IMR-90 (cell line): ENCODE results near the gene SFTPA1. TPM values are rescaled to one million over a fixed set of nuclear protein-coding genes. Genes with fewer than 3 reads are reported as not detected.

ENCODE experiments used
- ATAC-seq: fragments of 200-7000 bp; cut with Tn5 transposase; 2 replicates; pipeline ENCODE4 v1.9.1; 2020; ENCODE audit warnings: low read depth, mild to moderate bottlenecking, moderate library complexity
- BruUV-seq: library from RNA; stranded (reverse); fragments of 400-500 nt; replicated peaks from 2 replicates; lab custom pipeline; 2021; lab: Mats Ljungman, UMichigan
- CTCF ChIA-PET: fragments of 300-600 bp; formaldehyde crosslinking; extraction: SDS; loops from one replicate; lab custom pipeline; 2021; ENCODE audit warnings: antibody characterized with exemption; lab: Yijun Ruan, JAX
- POLR2A ChIA-PET: fragments of 300-600 bp; sonication (Branson Sonifier 250); formaldehyde crosslinking; loops from one replicate; lab custom pipeline; 2022; ENCODE audit warnings: antibody characterized with exemption; ENCODE audit not compliant: unreplicated experiment; lab: Charles Lee
- DNase-seq: peaks from one replicate; pipeline ENCODE4 v3.0.0; 2013
- H2AFZ ChIP-seq: replicated peaks from 2 replicates; pipeline ENCODE3; 2013; ENCODE audit warnings: low read length, mild to moderate bottlenecking; ENCODE audit not compliant: poor library complexity
- H2AK5ac ChIP-seq: 2 replicates; pipeline ENCODE4 v1.6.1; 2013; ENCODE audit warnings: low read depth, low read length, inconsistent platforms
- H2AK9ac ChIP-seq: replicated peaks from 2 replicates; pipeline ENCODE3; 2013; ENCODE audit warnings: mild to moderate bottlenecking, low read depth, low read length, moderate library complexity; ENCODE audit not compliant: poor library complexity
- H2BK120ac ChIP-seq: 2 replicates; pipeline ENCODE4 v1.6.1; 2013; ENCODE audit warnings: low read depth, low read length, inconsistent platforms
- H2BK15ac ChIP-seq: 3 replicates; pipeline ENCODE4 v1.6.1; 2013; ENCODE audit warnings: low read depth, low read length, inconsistent platforms
- H2BK20ac ChIP-seq: 2 replicates; pipeline ENCODE4 v1.6.1; 2013; ENCODE audit warnings: low read depth, mild to moderate bottlenecking, inconsistent platforms, low read length, moderate library complexity
- H2BK5ac ChIP-seq: 2 replicates; pipeline ENCODE4 v1.6.1; 2013; ENCODE audit warnings: mild to moderate bottlenecking, low read depth, low read length, inconsistent platforms; ENCODE audit not compliant: poor library complexity, severe bottlenecking
- H3K14ac ChIP-seq: replicated peaks from 2 replicates; pipeline ENCODE4 v1.6.1; 2013; ENCODE audit warnings: low read depth, low read length, inconsistent platforms
- H3K18ac ChIP-seq: 2 replicates; pipeline ENCODE4 v1.6.1; 2013; ENCODE audit warnings: low read depth, low read length, control low read depth
- H3K23ac ChIP-seq: 2 replicates; pipeline ENCODE4 v1.6.1; 2013; ENCODE audit warnings: low read depth, low read length, inconsistent platforms
- H3K27ac ChIP-seq: 2 replicates; pipeline ENCODE4 v1.5.1; 2013; ENCODE audit warnings: mild to moderate bottlenecking, control low read depth, low read length; ENCODE audit not compliant: insufficient read depth
- H3K27me3 ChIP-seq: 2 replicates; pipeline ENCODE4 v1.6.1; 2013; ENCODE audit warnings: low read length; ENCODE audit not compliant: control insufficient read depth, insufficient read depth
- H3K36me3 ChIP-seq: 2 replicates; pipeline ENCODE4 v1.6.1; 2013; ENCODE audit warnings: low read length, mixed read lengths; ENCODE audit not compliant: control insufficient read depth, insufficient read depth
- H3K4ac ChIP-seq: 2 replicates; pipeline ENCODE4 v1.6.1; 2013; ENCODE audit warnings: low read depth, low read length, inconsistent platforms
- H3K4me1 ChIP-seq: 2 replicates; pipeline ENCODE4 v1.6.1; 2013; ENCODE audit warnings: low read length, mixed read lengths; ENCODE audit not compliant: control insufficient read depth, insufficient read depth
- H3K4me2 ChIP-seq: 2 replicates; pipeline ENCODE4 v1.6.1; 2013; ENCODE audit warnings: low read depth, mild to moderate bottlenecking, control low read depth, low read length, moderate library complexity
- H3K4me3 ChIP-seq: 2 replicates; pipeline ENCODE4 v1.5.1; 2013; ENCODE audit warnings: low read depth, mild to moderate bottlenecking, control low read depth, low read length, moderate library complexity; ENCODE audit not compliant: insufficient read depth
- H3K56ac ChIP-seq: 2 replicates; pipeline ENCODE4 v1.6.1; 2013; ENCODE audit warnings: low read length, inconsistent platforms; ENCODE audit not compliant: insufficient read depth; ENCODE audit errors: extremely low read depth
- H3K79me1 ChIP-seq, 2 experiments: 2 replicates each; pipeline ENCODE4 v1.6.1; 2013; ENCODE audit warnings: low read length in 2 of 2, inconsistent platforms in 1 of 2, low read depth in 1 of 2
- H3K9ac ChIP-seq: 2 replicates; pipeline ENCODE4 v1.6.1; 2013; ENCODE audit warnings: low read depth, low read length, control low read depth
- H3K9me1 ChIP-seq: 2 replicates; pipeline ENCODE4 v1.6.1; 2013; ENCODE audit warnings: low read length, inconsistent platforms; ENCODE audit not compliant: insufficient read depth
- H3K9me3 ChIP-seq: 2 replicates; pipeline ENCODE4 v1.6.1; 2013; ENCODE audit warnings: low read length; ENCODE audit not compliant: control insufficient read depth, insufficient read depth
- H4K20me1 ChIP-seq: 2 replicates; pipeline ENCODE4 v1.6.1; 2013; ENCODE audit warnings: low read length, inconsistent platforms; ENCODE audit not compliant: insufficient read depth
- H4K5ac ChIP-seq: 2 replicates; pipeline ENCODE4 v1.6.1; 2013; ENCODE audit warnings: mild to moderate bottlenecking, low read depth, low read length, control low read depth
- H4K8ac ChIP-seq, 2 experiments: 2 replicates each; pipeline ENCODE4 v1.6.1; 2013; ENCODE audit warnings: low read depth in 2 of 2, low read length in 2 of 2, control low read depth in 1 of 2, inconsistent platforms in 1 of 2
- H4K91ac ChIP-seq: 2 replicates; pipeline ENCODE4 v1.6.1; 2013; ENCODE audit warnings: low read depth, low read length, inconsistent platforms; ENCODE audit not compliant: insufficient read depth
- BHLHE40 ChIP-seq: fragments of 150-350 bp; IDR thresholded peaks from 2 replicates; pipeline ENCODE4 v1.6.1; 2016; ENCODE audit warnings: mild to moderate bottlenecking, low read depth, low read length
- CEBPB ChIP-seq: IDR thresholded peaks from 2 replicates; pipeline ENCODE4 v1.6.1; 2012; ENCODE audit warnings: low read depth, low read length, improper control_type of control experiment
- ELK1 ChIP-seq: fragments of 150-350 bp; IDR thresholded peaks from 2 replicates; pipeline ENCODE4 v1.6.1; 2016; ENCODE audit warnings: low read depth, mild to moderate bottlenecking, low read length, moderate library complexity, borderline replicate concordance
- FOS ChIP-seq: fragments of 150-350 bp; IDR thresholded peaks from 2 replicates; pipeline ENCODE4 v1.6.1; 2016; ENCODE audit warnings: low read depth, low read length
- MAFK ChIP-seq: IDR thresholded peaks from 2 replicates; pipeline ENCODE4 v1.6.1; 2012; ENCODE audit warnings: low read depth, low read length, improper control_type of control experiment
- MAZ ChIP-seq: IDR thresholded peaks from 2 replicates; pipeline ENCODE4 v1.6.1; 2012; ENCODE audit warnings: low read depth, mild to moderate bottlenecking, low read length, improper control_type of control experiment, moderate library complexity, borderline replicate concordance
- MXI1 ChIP-seq: IDR thresholded peaks from 2 replicates; pipeline ENCODE4 v1.6.1; 2012; ENCODE audit warnings: low read depth, mild to moderate bottlenecking, low read length, moderate library complexity, borderline replicate concordance
- POLR2A ChIP-seq: IDR thresholded peaks from 2 replicates; pipeline ENCODE4 v1.6.1; 2012; ENCODE audit warnings: mild to moderate bottlenecking, low read depth, low read length
- RAD21 ChIP-seq: IDR thresholded peaks from 2 replicates; pipeline ENCODE4 v1.6.1; 2012; ENCODE audit warnings: low read length, improper control_type of control experiment
- RCOR1 ChIP-seq: IDR thresholded peaks from 2 replicates; pipeline ENCODE4 v1.6.1; 2012; ENCODE audit warnings: mild to moderate bottlenecking, low read length, improper control_type of control experiment; ENCODE audit not compliant: insufficient replicate concordance
- SMC3 ChIP-seq: fragments of 150-350 bp; IDR thresholded peaks from 2 replicates; pipeline ENCODE4 v1.6.1; 2016; ENCODE audit warnings: low read depth, mild to moderate bottlenecking, antibody characterized with exemption, low read length, moderate library complexity
- dilution Hi-C: fragments of 300-500 bp; cut with HindIII; formaldehyde crosslinking; loops from one replicate; pipeline ENCODE4 v1.14.3; 2018; ENCODE audit warnings: low sequenced_read_pairs; ENCODE audit not compliant: unreplicated experiment
- in situ Hi-C: fragments of 300-500 bp; cut with MboI; formaldehyde crosslinking; loops from 3 replicates; pipeline ENCODE4 v1.14.3; 2019; ENCODE audit warnings: low sequenced_read_pairs, inconsistent platforms, mixed read lengths
- intact Hi-C: fragments of 100-400 bp; cut with micrococcal nuclease; formaldehyde crosslinking; loops from 2 replicates; pipeline ENCODE4 v1.10.0; 2022
- polyA plus RNA-seq, 3 experiments: library from polyadenylated mRNA; depleted of rRNA; stranded (reverse); fragments of >200 nt; gene quantifications; 2 replicates each; pipeline ENCODE4 v1.2.3, GENCODE V29; 2012; ENCODE audit warnings: low replicate concordance in 1 of 3
- total RNA-seq: library from RNA; depleted of rRNA; stranded (reverse); fragments of >200 nt; gene quantifications from 2 replicates; pipeline ENCODE4 v1.2.3, GENCODE V29; 2012

The SFTPA1 gene
- total and polyA plus RNA-seq, 2 of the 4 experiments (the other 2 are of a cell fraction): not detected

GRCh38 chr10:79588800-79589199 is 21.9 kb upstream of the SFTPA1 start:
- ATAC-seq: no peak

More at GRCh38 chr10:79588800-79589199, 21.9 kb upstream of the SFTPA1 start:
- DNase-seq: no peak
- no peak overlapping the region for H3K9ac ChIP-seq
- H3K27ac ChIP-seq: no peak overlapping the region
- H3K27me3 ChIP-seq: peaks cover 37% of the 10 kb centered on the region
- no peaks in the 10 kb centered on the region for H3K9me3 ChIP-seq
- H3K36me3 ChIP-seq: no peaks in the 10 kb centered on the region
- H2BK15ac ChIP-seq: no peak overlapping the region
- H3K23ac ChIP-seq: no peak overlapping the region
- no peak overlapping the region for H3K56ac ChIP-seq
- intact Hi-C loops (no loop called here), dilution Hi-C loops (no loop called here), in situ Hi-C loops (no loop called here)
- no peak overlapping the region for H2AK5ac ChIP-seq
- no peak overlapping the region for H4K5ac ChIP-seq
- H3K4me3 ChIP-seq: no peak overlapping the region
- no peaks in the 10 kb centered on the region for H3K4me1 ChIP-seq
- H2BK120ac ChIP-seq: no peak overlapping the region
- no peak overlapping the region for H2AFZ ChIP-seq
- TF ChIP-seq POLR2A (no peak), ELK1 (no peak), MAZ (no peak), CEBPB (no peak), MAFK (no peak), RAD21 (no peak), RCOR1 (no peak), MXI1 (no peak), BHLHE40 (no peak), SMC3 (no peak), FOS (no peak)
- H4K91ac ChIP-seq: no peak overlapping the region
- H4K20me1 ChIP-seq: no peaks in the 10 kb centered on the region
- H3K9me1 ChIP-seq: no peaks in the 10 kb centered on the region
- H3K14ac ChIP-seq: no peak overlapping the region
- no peaks in the 10 kb centered on the region for H3K79me1 ChIP-seq
- ChIA-PET POLR2A (no interaction called here), CTCF (no interaction called here)
- no peak overlapping the region for H3K18ac ChIP-seq
- H3K4ac ChIP-seq: no peak overlapping the region
- H2BK5ac ChIP-seq: no peak overlapping the region
- H2AK9ac ChIP-seq: no peak overlapping the region
- BruUV-seq: no TSS peak
- H2BK20ac ChIP-seq: no peak overlapping the region
- H3K4me2 ChIP-seq: no peak overlapping the region
- H4K8ac ChIP-seq: no peak overlapping the region
